ENCODE measurements around the gene ZACN. TPM values are rescaled to one million over a fixed set of nuclear protein-coding genes. Genes with fewer than 3 reads are reported as not detected.

The ZACN gene
- total and polyA plus RNA-seq, 12 donors: 0.06 to 3.3 (median 0.19) TPM; not detected in 7

DNA sequence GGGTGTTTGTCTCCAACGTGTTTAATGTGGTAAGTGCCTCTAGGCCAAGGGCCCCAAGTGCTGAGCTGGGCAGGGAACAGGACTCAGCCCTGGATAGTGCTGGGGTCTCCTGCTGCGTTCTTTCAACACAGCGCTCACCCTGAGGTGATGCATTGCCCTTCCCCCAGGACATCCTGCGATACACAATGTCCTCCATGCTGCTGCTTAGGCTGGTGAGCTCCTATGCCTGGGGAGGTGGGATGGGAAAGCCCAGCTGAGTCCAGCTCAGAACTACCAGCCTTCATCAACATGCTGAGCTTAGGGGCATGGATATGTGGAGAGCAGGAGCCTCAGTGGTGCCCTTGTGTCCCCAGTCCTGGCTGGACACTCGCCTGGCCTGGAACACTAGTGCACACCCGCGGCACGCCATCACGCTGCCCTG is 563 bp downstream of the ZACN start:
- no peak for TF ChIP-seq POLR2A (IDR thresholded peaks at IDR 0.05)
- TF ChIP-seq, protein P1, sequence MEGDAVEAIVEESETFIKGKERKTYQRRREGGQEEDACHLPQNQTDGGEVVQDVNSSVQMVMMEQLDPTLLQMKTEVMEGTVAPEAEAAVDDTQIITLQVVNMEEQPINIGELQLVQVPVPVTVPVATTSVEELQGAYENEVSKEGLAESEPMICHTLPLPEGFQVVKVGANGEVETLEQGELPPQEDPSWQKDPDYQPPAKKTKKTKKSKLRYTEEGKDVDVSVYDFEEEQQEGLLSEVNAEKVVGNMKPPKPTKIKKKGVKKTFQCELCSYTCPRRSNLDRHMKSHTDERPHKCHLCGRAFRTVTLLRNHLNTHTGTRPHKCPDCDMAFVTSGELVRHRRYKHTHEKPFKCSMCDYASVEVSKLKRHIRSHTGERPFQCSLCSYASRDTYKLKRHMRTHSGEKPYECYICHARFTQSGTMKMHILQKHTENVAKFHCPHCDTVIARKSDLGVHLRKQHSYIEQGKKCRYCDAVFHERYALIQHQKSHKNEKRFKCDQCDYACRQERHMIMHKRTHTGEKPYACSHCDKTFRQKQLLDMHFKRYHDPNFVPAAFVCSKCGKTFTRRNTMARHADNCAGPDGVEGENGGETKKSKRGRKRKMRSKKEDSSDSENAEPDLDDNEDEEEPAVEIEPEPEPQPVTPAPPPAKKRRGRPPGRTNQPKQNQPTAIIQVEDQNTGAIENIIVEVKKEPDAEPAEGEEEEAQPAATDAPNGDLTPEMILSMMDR (IDR thresholded peaks at IDR 0.05): no peak
- Histone ChIP-seq H3K4me3 (no peak overlapping the region), H3K27ac (no peak overlapping the region), H3K4me1 (replicated peaks in 1 of 2) (no peaks in the 10 kb centered on the region), H3K36me3 (replicated peaks in 1 of 2) (peaks cover 0 to 15% of the 10 kb centered on the region in 2 donors), H3K9me3 (replicated peaks in 1 of 3) (no peaks in the 10 kb centered on the region), H3K27me3 (peaks cover 51% of the 10 kb centered on the region)
- intact Hi-C loops (cut with DNase I): no loop called here
- no peak for DNase-seq
- WGBS, 4 donors: 23 to 50% (median 32%) methylated on average over 2 to 9 of the region's 9 CpGs

- Histone ChIP-seq H3K4me3 (no peak overlapping the region), H3K4me1 (replicated peaks in 1 of 2) (no peaks in the 10 kb centered on the region), H3K27ac (no peak overlapping the region), H3K36me3 (replicated peaks in 1 of 2) (peaks cover 0 to 22% of the 10 kb centered on the region in 2 donors), H3K9me3 (replicated peaks in 1 of 3) (no peaks in the 10 kb centered on the region), H3K27me3 (peaks cover 45% of the 10 kb centered on the region)
- 0 to 7% (median 4%) methylated on average over 1 to 23 of the region's 23 CpGs for WGBS, 4 donors
- TF ChIP-seq, protein P1 (IDR thresholded peaks at IDR 0.05): no peak
- no peak for TF ChIP-seq POLR2A (IDR thresholded peaks at IDR 0.05)
- DNase-seq: no peak
- intact Hi-C loops (cut with DNase I): no loop called here
Measured at GRCh38 chr17:76079956-76080767, 1.2 kb downstream of the ZACN start.

- DNase-seq: no peak
Measured at GRCh38 chr17:76080768-76081287, 1.8 kb downstream of the ZACN start.

More at GRCh38 chr17:76080768-76081287, 1.8 kb downstream of the ZACN start:
- WGBS, 4 donors: 41 to 63% (median 42%) methylated on average over 4 to 6 of the region's 6 CpGs
- no peak overlapping the region for H3K27ac ChIP-seq
- H3K36me3 ChIP-seq (replicated peaks in 1 of 2): peaks cover 0 to 28% of the 10 kb centered on the region in 2 donors
- H3K4me3 ChIP-seq: no peak overlapping the region
- no peaks in the 10 kb centered on the region for H3K9me3 ChIP-seq (replicated peaks in 1 of 3)
- TF ChIP-seq, protein P1 (IDR thresholded peaks at IDR 0.05): no peak
- no peak for TF ChIP-seq POLR2A (IDR thresholded peaks at IDR 0.05)
- peaks cover 38% of the 10 kb centered on the region for H3K27me3 ChIP-seq
- H3K4me1 ChIP-seq (replicated peaks in 1 of 2): no peaks in the 10 kb centered on the region
- intact Hi-C loops (cut with DNase I): no loop called here
